CD14-positive monocyte (primary cell): ENCODE data around the gene SETD1B. TPM values are rescaled to one million over a fixed set of nuclear protein-coding genes. Genes with fewer than 3 reads are reported as not detected.

Source experiments
- DNase-seq, 3 donors: peaks; one replicate each; pipeline ENCODE4 v3.0.0-alpha.2; 2011 to 2022
- H2AFZ ChIP-seq: 2 replicates; pipeline ENCODE4 v1.6.0; 2012; ENCODE audit warnings: mild to moderate bottlenecking, low read depth, low read length, inconsistent platforms; ENCODE audit not compliant: insufficient read depth, poor library complexity, severe bottlenecking
- H3K27ac ChIP-seq, 2 donors: 1 replicate in 1 of 2; 2 replicates in 1 of 2; pipeline ENCODE4 v1.5.1; 2012 to 2013; ENCODE audit warnings: low read length in 2 of 2, control low read depth in 1 of 2, inconsistent platforms in 1 of 2, low read depth in 1 of 2, mild to moderate bottlenecking in 1 of 2
- H3K27me3 ChIP-seq, 2 donors: one replicate each; pipeline versions ENCODE4 v1.6.0 to v1.6.1; 2011 to 2013; ENCODE audit warnings: low read length in 2 of 2; ENCODE audit not compliant: control insufficient read depth in 2 of 2, insufficient read depth in 2 of 2
- H3K36me3 ChIP-seq, 2 donors: replicated peaks in 1 of 2; 1 replicate in 1 of 2; 2 replicates in 1 of 2; pipeline versions ENCODE4 v1.5.1 to v1.6.1; 2012 to 2013; ENCODE audit warnings: low read length in 2 of 2, control low read depth in 1 of 2, inconsistent platforms in 1 of 2, mild to moderate bottlenecking in 1 of 2; ENCODE audit not compliant: insufficient read depth in 2 of 2, control insufficient read depth in 1 of 2
- H3K4me1 ChIP-seq, 2 donors: 1 replicate in 1 of 2; 2 replicates in 1 of 2; pipeline versions ENCODE4 v1.5.1 to v1.6.1; 2012 to 2013; ENCODE audit warnings: low read length in 2 of 2, control low read depth in 1 of 2, inconsistent platforms in 1 of 2, mild to moderate bottlenecking in 1 of 2, moderate library complexity in 1 of 2; ENCODE audit not compliant: insufficient read depth in 2 of 2, control insufficient read depth in 1 of 2
- H3K4me2 ChIP-seq: replicated peaks from 2 replicates; pipeline ENCODE3; 2012; ENCODE audit warnings: low read length, moderate library complexity, mild to moderate bottlenecking; ENCODE audit not compliant: poor library complexity, severe bottlenecking; ENCODE audit errors: extremely low read depth
- H3K4me3 ChIP-seq, 3 experiments: fragments of 200-600 bp in 1 of 3; sonication (generic) in 1 of 3; replicated peaks in 1 of 3; 1 replicate in 2 of 3; 2 replicates in 1 of 3; pipeline ENCODE4 v1.5.1; 2011 to 2013; ENCODE audit warnings: low read length in 3 of 3, mild to moderate bottlenecking in 3 of 3, control low read depth in 2 of 3, low read depth in 2 of 3, inconsistent platforms in 1 of 3, moderate library complexity in 1 of 3
- H3K79me2 ChIP-seq: 2 replicates; pipeline ENCODE4 v1.6.0; 2012; ENCODE audit warnings: mild to moderate bottlenecking, control low read depth, inconsistent platforms, low read length, moderate library complexity; ENCODE audit not compliant: insufficient read depth
- H3K9ac ChIP-seq: 2 replicates; pipeline ENCODE4 v1.6.0; 2017; ENCODE audit warnings: low read length, mild to moderate bottlenecking; ENCODE audit not compliant: insufficient read depth, poor library complexity, severe bottlenecking
- H3K9me3 ChIP-seq, 2 donors: replicated peaks in 1 of 2; 1 replicate in 1 of 2; 2 replicates in 1 of 2; pipeline versions ENCODE4 v1.5.1 to v1.6.1; 2012 to 2013; ENCODE audit warnings: low read length in 2 of 2, control low read depth in 1 of 2; ENCODE audit not compliant: control insufficient read depth in 1 of 2, insufficient read depth in 1 of 2
- H4K20me1 ChIP-seq: 2 replicates; pipeline ENCODE4 v1.6.0; 2012; ENCODE audit warnings: mild to moderate bottlenecking, low read length, control low read depth, moderate library complexity; ENCODE audit not compliant: insufficient read depth
- H3K27ac Mint-ChIP-seq, 7 donors: one replicate each; pipeline ENCODE4 v1.8.0; 2020; ENCODE audit warnings: mild to moderate bottlenecking in 7 of 7, mixed read lengths in 7 of 7, moderate library complexity in 6 of 7, inconsistent platforms in 2 of 7
- H3K27me3 Mint-ChIP-seq, 3 donors: one replicate each; pipeline ENCODE4 v1.8.0; 2021 to 2022; ENCODE audit warnings: low read depth in 3 of 3, mild to moderate bottlenecking in 3 of 3, mixed read lengths in 3 of 3, moderate library complexity in 3 of 3, inconsistent platforms in 1 of 3
- H3K36me3 Mint-ChIP-seq, 2 donors: one replicate each; pipeline ENCODE4 v1.8.0; 2020; ENCODE audit warnings: mixed read lengths in 2 of 2, inconsistent platforms in 1 of 2, mild to moderate bottlenecking in 1 of 2
- H3K4me1 Mint-ChIP-seq: one replicate; pipeline ENCODE4 v1.8.0; 2020; ENCODE audit warnings: mild to moderate bottlenecking, mixed read lengths
- H3K4me3 Mint-ChIP-seq, 2 donors: one replicate each; pipeline ENCODE4 v1.8.0; 2020; ENCODE audit warnings: mild to moderate bottlenecking in 2 of 2, mixed read lengths in 2 of 2, moderate library complexity in 1 of 2
- H3K9me3 Mint-ChIP-seq, 7 donors: one replicate each; pipeline ENCODE4 v1.8.0; 2020 to 2022; ENCODE audit warnings: mixed read lengths in 7 of 7, mild to moderate bottlenecking in 6 of 7, moderate library complexity in 6 of 7, inconsistent platforms in 2 of 7
- CTCF ChIP-seq: fragments of 200-600 bp; IDR thresholded peaks from one replicate; pipeline ENCODE4 v1.8.0; 2022; ENCODE audit warnings: antibody characterized with exemption, mild to moderate bottlenecking
- WGBS: methylation state at CpG from one replicate; pipeline ENCODE4 v1.1.5; 2013; ENCODE audit warnings: missing lambda C conversion rate; ENCODE audit not compliant: insufficient coverage; 5-methylcytosine and 5-hydroxymethylcytosine counted together
- intact Hi-C, 2 donors: fragments of 100-400 bp; cut with micrococcal nuclease; formaldehyde crosslinking; loops; one replicate each; pipeline versions ENCODE4 v1.15.0 to v1.15.1; 2023
- polyA plus RNA-seq, 3 donors: library from polyadenylated mRNA; depleted of rRNA in 1 of 3; unstranded in 2 of 3; stranded (reverse) in 1 of 3; fragments of 300-500 nt in 2 of 3; fragments of >200 nt in 1 of 3; fragmentation: Illumina TruSeq in 2 of 3; gene quantifications; 1 replicate in 2 of 3; 2 replicates in 1 of 3; pipeline ENCODE4 v1.2.3, GENCODE V29; 2012 to 2021

SETD1B gene
- polyA plus RNA-seq, 3 donors, result 0.28 to 9.0 (median 0.60) TPM

- H3K27ac Mint-ChIP-seq, result peak overlapping the region; percentile 95 to 100 (median 100)
- peak overlapping the region; percentile 95 for H3K9ac ChIP-seq
- DNase-seq, result no peak
- peaks cover 38% of the 10 kb centered on the region for H3K4me1 Mint-ChIP-seq
- peak overlapping the region; percentile 95 to 96 for H3K27ac ChIP-seq
- H3K36me3 ChIP-seq, result peaks cover 16 to 20% of the 10 kb centered on the region in 2 donors
- H3K27me3 ChIP-seq, result no peaks in the 10 kb centered on the region
- no peak for TF ChIP-seq CTCF
- peaks cover 17 to 24% of the 10 kb centered on the region in 2 donors for H3K36me3 Mint-ChIP-seq
- peak overlapping the region; percentile 53 for H2AFZ ChIP-seq
- 0% methylated on average over 4 of the region's 18 CpGs for WGBS
- H4K20me1 ChIP-seq, result peaks cover 56% of the 10 kb centered on the region
- peaks cover 39 to 61% of the 10 kb centered on the region in 2 donors for H3K4me1 ChIP-seq
- H3K4me3 Mint-ChIP-seq, result peak overlapping the region; percentile 94 to 98
- peak overlapping the region; percentile 100 for H3K4me2 ChIP-seq
- H3K79me2 ChIP-seq, result peaks cover 82% of the 10 kb centered on the region
- H3K4me3 ChIP-seq, result peak overlapping the region; percentile 86 to 100 (median 89)
- H3K9me3 ChIP-seq, result no peaks in the 10 kb centered on the region
- peaks cover 0 to 4% (median 2%) of the 10 kb centered on the region in 3 donors for H3K27me3 Mint-ChIP-seq
- H3K9me3 Mint-ChIP-seq, result peaks cover 0 to 3% (median 0%) of the 10 kb centered on the region in 7 donors
- intact Hi-C loops, result no loop called here
Measured at GRCh38 chr12:121801595-121802484, 2.0 kb upstream of the SETD1B start.

- H3K79me2 ChIP-seq, result peaks cover 82% of the 10 kb centered on the region
Measured at GRCh38 chr12:121802485-121802842, 1.3 kb upstream of the SETD1B start.

More at GRCh38 chr12:121802485-121802842, 1.3 kb upstream of the SETD1B start:
- WGBS, result no CpG with 5 or more reads among the region's 1 CpG
- Mint-ChIP-seq H3K27ac (peak overlapping the region; percentile 99 to 100 (median 100)), H3K27me3 (peaks cover 0 to 4% (median 3%) of the 10 kb centered on the region in 3 donors), H3K4me3 (peak overlapping the region; percentile 94 to 98), H3K36me3 (peaks cover 15 to 25% of the 10 kb centered on the region in 2 donors), H3K4me1 (peaks cover 40% of the 10 kb centered on the region), H3K9me3 (peaks cover 0 to 1% (median 0%) of the 10 kb centered on the region in 7 donors)
- H3K27ac ChIP-seq, result peak overlapping the region; percentile 93 to 95
- H3K9me3 ChIP-seq, result no peaks in the 10 kb centered on the region
- no peaks in the 10 kb centered on the region for H3K27me3 ChIP-seq
- peaks cover 56% of the 10 kb centered on the region for H4K20me1 ChIP-seq
- peaks cover 39 to 61% of the 10 kb centered on the region in 2 donors for H3K4me1 ChIP-seq
- no peak for TF ChIP-seq CTCF
- H3K36me3 ChIP-seq, result peaks cover 14 to 26% of the 10 kb centered on the region in 2 donors
- H2AFZ ChIP-seq, result peak overlapping the region; percentile 85
- H3K4me3 ChIP-seq, result peak overlapping the region; percentile 86 to 100 (median 89)
- no peak for DNase-seq
- H3K4me2 ChIP-seq, result peak overlapping the region; percentile 100
- intact Hi-C loops, result no loop called here
- H3K9ac ChIP-seq, result peak overlapping the region; percentile 95
